Measurements from ENCODE around the gene RABEP2.
A peak's percentile ranks its signal among the peaks of the same experiment; 100 is the strongest.
"Not testable (repeated sequence)": the region's sequence is repeated elsewhere in the genome, so short reads cannot be mapped to it uniquely, and the experiment has no call there.

The RABEP2 gene

GRCh38 chr16:28878083-28878926 is 46.7 kb downstream of the RABEP2 start, which contains the start of gene ATP2A1:
Gene ATP2A1 (plus strand): TSS chr16:28878488. CDS start chr16:28878672, 184 bp downstream.
- DNase-seq, result no peak

- no peak for DNase-seq
These were observed 47.4 kb downstream of the RABEP2 start for GRCh38 chr16:28877655-28878000.

- DNase-seq, result no peak
These were observed 47.9 kb downstream of the RABEP2 start for GRCh38 chr16:28876973-28877654.

- no peak for DNase-seq
These were observed 48.9 kb downstream of the RABEP2 start for GRCh38 chr16:28876019-28876659.

- no peak for DNase-seq
These were observed 49.7 kb downstream of the RABEP2 start for GRCh38 chr16:28875134-28876018.

- no peak for DNase-seq
These were observed 50.6 kb downstream of the RABEP2 start for GRCh38 chr16:28874406-28874805.

- DNase-seq, result peak; percentile 72
These were observed 51.4 kb downstream of the RABEP2 start for GRCh38 chr16:28873543-28874201.

GRCh38 chr16:28872952-28873351 is 52.1 kb downstream of the RABEP2 start:
- no peak for DNase-seq

- DNase-seq, result no peak
These were observed 55.8 kb downstream of the RABEP2 start for GRCh38 chr16:28869201-28869600.

GRCh38 chr16:28867646-28868045 is 57.4 kb downstream of the RABEP2 start:
- not testable (repeated sequence) for DNase-seq

GRCh38 chr16:28867241-28867640 is 57.8 kb downstream of the RABEP2 start:
- DNase-seq, result no peak

- DNase-seq, result no peak
These were observed 58.6 kb downstream of the RABEP2 start for GRCh38 chr16:28866454-28866804.

GRCh38 chr16:28865722-28866453 is 59.1 kb downstream of the RABEP2 start:
- no peak for DNase-seq

GRCh38 chr16:28865001-28865688 is 59.9 kb downstream of the RABEP2 start:
- DNase-seq, result no peak

GRCh38 chr16:28863929-28864793 is 60.9 kb downstream of the RABEP2 start:
- no peak for DNase-seq

GRCh38 chr16:28859326-28859725 is 65.7 kb downstream of the RABEP2 start:
- no peak for DNase-seq

- no peak for DNase-seq
These were observed 66.6 kb downstream of the RABEP2 start for GRCh38 chr16:28858421-28858820.

Measured in 8988T (cell line).